Occipital lobe (tissue), 2 donors: ENCODE results near the gene MAP2K2. TPM values are rescaled to one million over a fixed set of nuclear protein-coding genes. Genes with fewer than 3 reads are reported as not detected.
"Not testable (repeated sequence)": the region's sequence is repeated elsewhere in the genome, so short reads cannot be mapped to it uniquely, and the experiment has no call there.

ENCODE experiments used
- DNase-seq: peaks from one replicate; lab custom pipeline; 2025; lab: John Stamatoyannopoulos, UW
- total RNA-seq: library from RNA; depleted of rRNA; stranded (reverse); fragments of >200 nt; gene quantifications from one replicate; pipeline ENCODE4 v1.2.3, GENCODE V29; 2014

MAP2K2 gene
- total RNA-seq, 1 donor from 2014 or later, result 61.3 TPM

DNA sequence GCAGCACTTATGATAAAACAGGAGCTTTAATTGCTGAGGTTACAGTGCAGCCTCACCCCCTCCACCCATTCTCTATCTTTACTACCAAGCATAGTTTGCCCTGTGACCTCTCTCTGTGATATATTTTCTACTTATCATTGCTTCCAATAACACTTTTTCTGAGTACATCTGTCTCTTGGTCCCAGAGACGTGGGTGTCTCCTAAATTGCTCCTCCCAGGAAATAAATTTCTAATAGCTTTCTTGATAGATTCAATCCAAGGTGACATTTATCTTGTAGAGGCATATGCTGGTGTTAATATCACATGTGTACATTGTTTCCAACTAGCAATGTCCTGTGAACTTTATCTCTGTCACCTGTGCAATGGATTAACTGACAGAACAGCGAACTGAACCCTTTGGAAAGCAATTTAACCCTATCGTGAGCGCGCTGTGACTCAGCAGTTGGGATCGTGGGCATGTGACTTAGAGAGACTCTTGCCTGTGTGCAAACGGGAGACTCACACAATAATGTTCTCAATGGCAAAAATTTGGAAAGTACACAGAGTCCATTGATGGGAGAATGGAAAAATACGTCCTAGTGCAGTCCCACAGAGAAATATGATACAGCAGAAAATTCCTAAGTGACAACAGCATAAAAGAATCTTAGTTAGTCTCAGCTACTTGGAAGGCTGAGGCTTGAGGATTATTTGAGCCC is 7.0 kb upstream of the MAP2K2 start:
- DNase-seq, result no peak

DNA sequence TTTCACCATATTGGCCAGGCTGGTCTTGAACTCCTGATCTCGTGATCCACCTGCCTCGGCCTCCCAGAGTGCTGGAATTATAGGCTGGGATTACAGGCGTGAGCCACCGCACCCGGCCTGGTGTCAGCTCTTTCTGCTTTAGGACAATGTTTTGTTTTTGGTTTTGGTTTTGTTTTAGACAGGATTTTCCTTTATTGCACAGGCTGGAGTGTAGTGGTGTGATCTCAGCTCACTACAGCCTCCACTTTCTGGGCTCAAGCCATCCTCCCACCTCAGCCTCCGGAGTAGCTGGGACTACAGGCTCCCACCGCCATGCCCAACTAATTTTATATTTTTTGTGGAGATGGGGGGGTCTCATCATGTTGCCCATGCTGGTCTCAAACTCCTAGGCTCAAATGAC is 5.1 kb upstream of the MAP2K2 start:
- DNase-seq, result not testable (repeated sequence)

DNA sequence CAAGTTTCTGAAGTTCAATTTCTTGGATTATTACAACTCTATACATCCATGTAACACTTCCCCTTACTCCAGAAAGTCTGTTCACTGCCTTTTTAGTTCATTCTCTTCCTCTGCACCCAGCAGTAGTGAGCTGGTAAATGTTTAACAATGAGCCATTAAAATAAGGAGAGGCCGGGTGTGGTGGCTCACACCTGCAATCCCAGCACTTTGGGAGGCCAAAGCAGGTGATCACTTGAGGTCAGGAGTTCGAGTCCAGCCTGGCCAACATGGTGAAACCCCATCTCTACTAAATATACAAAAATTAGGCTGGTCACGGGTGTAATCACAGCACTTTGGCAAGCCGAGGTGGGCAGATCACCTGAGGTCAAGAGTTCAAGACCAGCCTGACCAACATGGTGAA is 3.4 kb upstream of the MAP2K2 start:
- DNase-seq, result not testable (repeated sequence)

DNA sequence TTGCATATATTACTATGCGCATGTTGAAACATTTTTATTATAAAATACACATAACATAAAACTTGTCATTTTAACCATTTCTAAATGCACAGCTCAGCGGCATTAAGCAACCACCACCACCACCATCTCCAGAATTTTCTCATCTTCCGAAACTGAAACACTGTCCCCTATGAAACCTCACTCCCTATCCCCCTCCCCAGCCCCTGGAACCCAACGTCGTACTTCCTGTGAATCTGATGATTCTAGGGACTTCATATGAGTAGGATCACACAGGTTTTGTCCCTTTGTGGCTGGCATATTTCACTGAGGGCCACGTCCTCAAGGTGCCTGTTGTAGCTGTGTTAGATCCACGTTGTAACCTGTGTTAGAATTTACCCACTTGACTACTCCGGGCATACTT is 716 bp upstream of the MAP2K2 start:
- no peak for DNase-seq

DNA sequence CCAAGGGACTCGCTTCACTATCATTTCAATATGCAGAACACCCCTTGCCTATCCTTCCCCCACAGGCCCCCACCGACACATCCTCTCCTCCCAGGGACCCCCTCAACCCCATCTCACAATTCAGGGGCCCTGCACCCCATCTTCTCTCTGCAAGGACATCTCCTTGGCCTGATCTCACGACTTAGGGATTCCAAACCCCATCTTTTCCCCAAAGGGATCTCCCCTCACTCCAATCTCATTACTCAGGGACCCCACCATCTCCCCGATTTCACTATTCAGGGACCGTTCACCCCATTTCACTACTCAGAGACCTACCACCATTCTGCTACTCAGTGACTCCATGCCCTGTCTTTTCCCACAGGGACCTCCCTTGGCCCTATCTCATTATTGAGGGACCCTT is 1.4 kb downstream of the MAP2K2 start:
- no peak for DNase-seq

DNA sequence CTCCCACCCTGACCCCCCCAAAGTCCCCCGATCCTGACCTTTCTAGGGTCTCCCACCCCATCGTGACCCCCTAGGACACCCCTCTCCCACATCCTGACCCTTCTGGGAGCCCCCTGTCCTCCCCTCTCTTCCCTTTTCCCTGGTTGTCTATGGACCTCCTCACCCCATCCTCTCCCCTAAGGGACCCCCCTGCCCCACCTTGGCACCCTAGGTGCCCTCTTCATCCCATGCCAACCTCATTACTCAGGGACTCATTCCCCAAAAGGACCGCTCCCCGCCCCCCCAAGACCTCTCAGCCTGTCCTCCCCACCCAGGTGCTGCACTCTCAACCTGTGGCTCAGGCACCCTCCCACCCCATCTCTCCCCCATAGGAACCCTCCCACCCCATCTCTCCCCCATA is 2.1 kb downstream of the MAP2K2 start:
- no peak for DNase-seq

DNA sequence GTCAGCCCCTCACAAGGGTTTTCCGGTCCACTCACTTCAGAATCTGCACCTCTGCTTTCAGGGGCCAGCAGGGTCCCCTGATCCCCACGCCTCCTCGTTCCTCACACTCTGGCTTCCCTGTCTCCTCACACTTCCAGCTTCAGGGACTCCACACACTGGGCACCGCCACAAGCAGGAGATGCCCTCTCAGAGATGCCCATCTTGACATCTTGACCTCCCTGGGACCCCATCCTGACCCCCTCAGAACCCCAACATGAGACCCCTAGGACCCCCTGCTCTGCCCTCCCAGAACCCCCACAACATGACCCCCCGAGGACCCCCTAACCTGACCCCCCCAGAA is 2.7 kb downstream of the MAP2K2 start:
- no peak for DNase-seq

DNA sequence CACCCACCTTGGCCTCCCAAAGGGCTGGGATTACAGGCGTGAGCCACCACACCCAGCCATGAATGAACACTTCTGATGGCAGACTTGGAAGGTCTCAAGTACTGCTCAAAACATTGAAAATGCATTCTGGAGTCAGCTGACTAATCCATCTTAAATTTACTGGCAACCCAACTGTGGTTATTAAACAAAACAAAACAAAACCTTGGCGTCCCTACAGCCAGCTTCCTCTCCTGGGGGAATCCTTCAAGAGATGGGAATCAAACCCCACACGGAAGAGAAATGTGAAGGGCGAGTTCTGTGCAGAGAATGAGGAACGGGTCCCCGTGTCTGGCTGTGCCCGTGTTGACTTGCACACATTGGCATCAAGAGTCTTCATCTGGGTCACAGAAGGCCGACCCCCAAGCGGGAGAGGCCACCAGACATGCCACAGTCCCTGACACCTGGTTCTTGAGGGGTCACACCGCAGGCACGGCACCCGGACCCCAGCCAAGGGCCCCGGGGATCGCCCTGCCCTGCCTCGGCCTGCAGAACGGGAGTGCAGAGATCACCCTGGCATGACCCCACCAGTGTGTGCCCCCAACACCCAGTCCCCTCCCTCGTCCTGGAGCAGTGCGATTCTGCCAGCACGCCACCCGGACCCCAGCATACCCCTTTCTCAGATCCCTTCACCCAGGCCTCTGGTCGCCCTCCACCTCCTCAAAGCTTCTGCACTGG is 3.2 kb downstream of the MAP2K2 start:
- no peak for DNase-seq

DNA sequence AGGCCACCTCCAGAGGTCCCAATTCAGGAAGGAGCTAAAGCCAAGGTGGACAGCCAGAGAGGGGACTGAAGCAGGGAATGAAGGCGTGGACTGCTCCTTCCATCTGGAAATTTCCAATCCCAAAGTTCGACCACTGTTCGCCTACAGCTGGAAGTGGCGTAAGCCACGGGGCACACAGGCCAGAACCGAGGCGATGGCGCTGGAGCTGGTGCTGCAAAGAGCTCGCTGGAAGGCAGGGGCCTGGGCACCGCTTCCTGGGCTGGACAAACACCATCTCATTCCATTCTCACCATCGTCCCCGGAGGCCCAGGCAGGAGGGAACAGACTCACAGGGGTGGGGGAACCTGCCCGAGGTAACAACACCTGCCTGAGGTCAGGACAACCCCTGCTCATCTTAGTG is 4.2 kb downstream of the MAP2K2 start:
- DNase-seq, result no peak

DNA sequence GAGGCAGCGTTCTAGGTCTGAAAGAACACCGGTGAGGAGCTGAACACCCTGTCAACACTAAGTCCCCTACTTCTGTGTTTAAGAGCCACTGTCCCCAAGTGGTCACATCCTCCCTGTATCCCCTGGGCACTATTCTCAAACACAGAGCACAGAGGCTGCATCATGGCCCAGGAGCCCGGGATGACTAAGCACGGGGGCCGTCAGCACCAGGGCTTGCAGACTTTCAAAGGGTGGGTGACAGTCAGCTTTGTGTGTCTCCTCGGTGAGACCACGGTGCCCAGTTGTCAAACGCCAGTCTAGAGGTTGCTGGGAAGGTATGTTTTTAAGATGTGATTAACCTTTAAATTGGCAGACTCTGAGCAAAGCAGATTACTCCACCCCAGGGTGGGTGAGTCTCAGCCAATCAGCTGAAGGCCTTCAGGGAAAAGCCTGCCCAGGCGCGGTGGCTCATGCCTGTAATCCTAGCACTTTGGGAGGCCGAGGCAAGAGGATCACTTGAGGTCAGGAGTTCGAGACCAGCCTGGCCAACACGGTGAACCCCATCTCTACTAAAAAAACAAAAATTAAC is 8.0 kb downstream of the MAP2K2 start:
- no peak for DNase-seq

DNA sequence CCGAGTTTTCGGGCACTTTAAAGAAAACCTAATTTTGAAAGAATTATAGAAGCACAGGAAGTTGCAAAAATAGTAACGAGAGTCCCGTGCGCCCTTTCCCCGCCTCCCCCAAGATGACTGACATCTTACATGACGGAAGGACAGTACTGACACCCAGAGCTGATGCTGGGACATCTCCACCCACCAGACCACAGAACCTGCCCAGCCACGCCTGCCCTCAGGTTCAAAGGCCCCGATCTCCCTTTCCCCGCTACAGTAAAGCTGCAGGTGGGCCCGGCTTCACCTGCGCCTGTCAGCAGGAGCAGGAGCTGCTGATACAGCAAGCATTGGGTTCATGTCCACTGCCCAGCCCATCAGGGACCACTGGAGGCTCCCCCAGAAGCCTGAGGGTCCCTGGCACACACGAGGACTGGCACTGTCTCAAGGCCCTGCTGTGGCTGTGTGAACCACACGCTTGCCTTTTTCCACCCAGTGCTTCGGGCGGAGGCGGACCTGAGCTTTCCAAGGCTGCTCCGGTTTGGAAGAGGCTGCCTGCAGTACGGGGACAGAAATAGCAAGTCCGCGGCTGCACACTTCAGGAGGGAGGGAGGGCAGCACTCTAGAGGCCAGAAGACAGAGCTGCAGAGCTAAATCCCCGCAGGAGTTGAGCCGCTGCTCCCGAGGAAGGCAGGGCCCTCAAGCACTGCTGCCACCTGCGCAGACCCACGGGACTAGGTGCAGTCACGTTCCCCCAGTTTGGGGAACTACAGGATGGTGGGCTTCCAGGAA is 8.7 kb downstream of the MAP2K2 start:
- peak; percentile 75 for DNase-seq

DNA sequence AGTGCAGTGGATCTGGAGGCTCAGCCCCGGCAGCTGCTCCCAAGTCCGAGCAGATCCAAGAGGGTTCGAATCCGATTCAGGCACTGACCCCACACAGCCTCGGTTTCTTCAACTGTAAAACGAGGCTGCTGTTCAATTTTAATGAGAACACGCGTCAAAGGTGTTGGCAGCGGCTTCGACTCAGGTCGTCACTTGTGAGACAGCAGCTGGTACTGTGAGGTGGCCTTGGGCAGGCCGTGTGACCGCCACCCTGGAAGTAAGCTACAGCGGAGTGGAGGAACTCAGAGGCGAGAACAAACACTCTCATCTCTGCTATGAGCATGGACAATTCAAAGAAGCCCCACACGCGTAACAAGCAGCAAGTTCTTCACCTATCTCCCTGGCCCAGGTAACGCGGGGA is 9.7 kb downstream of the MAP2K2 start:
- DNase-seq, result no peak

DNA sequence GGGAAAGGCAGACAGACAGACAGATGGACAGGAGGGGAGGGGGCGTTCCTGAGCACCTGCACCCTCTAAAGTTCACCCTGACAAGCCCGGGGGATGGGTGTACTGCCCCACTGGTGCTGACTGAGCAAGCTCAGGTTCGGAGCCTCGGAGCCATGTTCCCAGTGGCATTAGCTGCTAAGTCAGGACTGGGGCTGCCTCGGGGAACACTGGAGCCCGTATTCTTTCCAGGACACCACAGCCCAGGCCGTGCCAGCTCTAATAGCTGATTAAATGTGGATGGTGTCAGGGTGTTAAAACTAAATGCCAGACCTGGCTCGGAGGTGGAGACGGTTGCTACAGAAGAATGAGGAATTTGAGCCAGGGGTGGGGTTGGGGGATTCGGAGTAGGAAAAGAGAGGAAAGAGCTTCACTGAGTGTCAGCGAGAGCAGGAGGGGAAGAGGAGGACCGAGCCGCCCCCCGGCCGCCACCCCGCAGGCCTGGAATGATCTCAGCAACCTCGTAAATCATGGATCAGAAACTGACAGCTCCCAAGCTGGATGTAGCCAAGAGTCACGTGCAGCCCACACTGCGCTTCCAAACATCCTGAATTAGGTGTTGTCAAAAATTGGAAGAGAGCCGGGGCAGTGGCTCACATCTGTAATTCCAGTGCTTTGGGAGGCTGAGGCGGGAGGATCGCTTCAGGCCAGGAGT is 10.4 kb downstream of the MAP2K2 start:
- no peak for DNase-seq

DNA sequence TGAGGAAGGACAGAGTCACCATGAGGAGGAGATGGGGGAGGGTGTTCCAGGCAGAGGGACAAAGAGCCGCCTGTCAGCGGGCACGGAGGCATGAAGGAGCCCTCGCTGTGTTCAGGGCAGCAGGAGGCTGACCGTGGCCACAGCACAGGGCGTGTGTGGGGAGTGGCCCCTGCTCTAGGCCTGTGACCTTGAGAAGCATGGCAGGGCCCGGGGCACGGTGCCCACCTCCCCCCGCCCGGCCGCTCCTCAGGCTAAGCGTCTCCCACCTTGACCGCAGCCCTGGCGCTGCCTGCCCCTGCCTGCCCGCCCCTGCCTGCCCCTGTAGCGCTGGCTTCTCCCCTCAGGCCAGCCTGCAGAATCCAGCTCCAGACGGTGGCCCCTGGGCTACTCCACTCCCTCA is 11.6 kb downstream of the MAP2K2 start:
- DNase-seq, result no peak

DNA sequence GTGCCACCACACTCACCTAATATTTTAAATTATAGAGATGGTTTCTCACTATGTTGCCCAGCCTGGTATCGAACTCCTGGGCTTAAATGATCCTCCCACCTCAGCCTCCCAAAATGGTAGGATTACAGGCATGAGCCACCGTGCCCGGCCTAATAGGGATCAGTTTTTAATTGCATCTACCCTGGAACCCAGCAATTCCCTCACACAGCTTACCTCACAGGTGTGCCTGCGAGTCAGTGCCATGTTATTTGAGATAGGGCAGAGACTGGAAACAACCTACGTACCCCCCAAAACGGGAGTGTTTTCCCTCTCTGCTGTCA is 14.3 kb downstream of the MAP2K2 start:
- no peak for DNase-seq

DNA sequence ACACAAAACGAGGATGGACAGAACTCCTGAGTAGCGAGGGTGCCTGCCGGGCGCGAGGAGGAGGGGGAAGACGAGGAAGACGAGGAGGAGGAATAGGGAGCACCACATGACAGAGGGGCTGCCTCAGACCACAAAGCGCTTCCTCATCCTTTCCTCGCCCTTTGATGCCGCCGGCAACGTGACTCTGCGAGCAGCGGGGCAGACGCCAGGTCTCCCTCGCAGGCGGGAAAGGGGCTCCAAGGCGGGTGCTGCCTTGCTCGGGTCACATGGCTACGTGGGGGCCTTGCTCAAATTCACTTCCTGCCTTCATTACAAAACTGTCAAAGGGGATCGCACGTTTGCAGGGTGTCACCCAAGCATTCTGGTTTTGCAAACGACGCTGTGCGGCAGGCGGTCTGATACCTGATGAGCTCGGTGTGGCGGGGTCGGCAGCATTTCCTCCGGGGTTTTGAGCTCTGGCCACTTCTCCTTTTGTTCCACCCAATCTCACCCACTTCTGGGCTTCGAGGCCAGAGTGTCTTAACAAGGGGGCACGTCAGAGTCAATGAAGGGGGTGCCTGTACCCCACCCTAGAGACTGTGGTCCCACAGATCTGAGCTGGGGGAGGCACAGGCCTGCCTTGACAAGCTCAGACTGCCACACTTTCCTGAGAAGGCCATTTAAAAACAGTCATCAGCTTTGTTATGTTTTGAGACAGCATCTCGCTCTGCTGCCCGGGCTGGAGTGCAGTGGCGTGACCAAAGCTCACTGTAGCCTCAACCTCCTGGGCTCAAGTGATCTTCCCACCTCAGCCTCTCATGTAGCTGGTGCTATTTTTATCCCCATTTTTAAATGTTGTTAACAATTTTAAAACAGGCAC is 14.9 kb downstream of the MAP2K2 start:
- DNase-seq, result no peak

DNA sequence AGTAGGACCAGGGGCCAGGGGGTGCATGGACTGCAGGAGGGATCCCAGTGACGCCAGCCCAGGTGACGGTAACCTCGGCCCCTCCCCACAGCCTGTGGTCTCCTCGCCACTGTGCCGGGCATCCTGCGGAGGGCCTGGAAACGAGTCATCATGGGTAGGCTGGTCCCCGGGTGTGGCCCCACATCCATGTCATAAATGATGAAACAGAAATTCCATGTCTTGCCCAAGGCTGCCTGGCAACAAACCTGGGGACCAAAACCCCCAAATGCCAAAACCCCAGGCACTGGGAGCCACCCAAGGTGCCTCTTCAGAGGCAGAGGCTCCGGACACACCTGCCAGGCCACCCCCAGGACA is 20.9 kb downstream of the MAP2K2 start:
- DNase-seq, result no peak

DNA sequence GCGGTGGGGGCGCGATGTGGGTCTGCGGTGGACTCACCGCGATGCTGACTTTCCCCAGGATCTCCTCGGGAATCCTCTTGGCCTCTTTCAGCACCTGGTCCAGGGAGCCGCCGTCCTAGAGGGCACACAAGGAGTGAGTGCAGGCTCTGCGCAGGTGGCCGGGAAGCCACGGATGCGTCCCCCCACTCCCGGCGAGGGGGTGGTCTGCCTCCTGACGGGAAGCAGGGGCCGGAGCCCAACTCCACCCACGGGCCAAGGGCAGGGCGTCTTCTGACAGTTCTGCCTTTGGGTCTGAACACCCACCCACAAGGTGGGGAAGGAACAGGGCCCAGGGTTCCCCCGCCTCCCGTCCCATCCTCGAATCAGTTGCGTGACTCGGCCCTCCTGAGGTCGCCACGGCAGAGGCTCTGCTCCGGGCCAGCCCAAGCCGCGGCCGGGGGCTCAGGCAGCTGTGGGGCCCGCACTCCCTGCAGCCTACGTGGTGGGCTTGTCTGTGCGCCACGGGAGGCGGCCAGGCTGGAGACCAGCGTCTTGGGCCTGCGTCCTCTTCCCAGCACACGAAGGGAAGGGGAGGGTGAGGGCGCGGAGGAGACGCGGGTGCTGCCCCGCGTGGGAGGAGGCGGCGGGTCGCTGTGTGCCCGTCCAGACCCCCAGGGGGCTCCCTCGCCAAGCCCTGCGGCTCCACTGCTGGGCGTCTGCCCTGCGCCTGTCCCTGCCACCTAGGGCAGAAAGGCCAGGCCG is 21.4 kb downstream of the MAP2K2 start:
- DNase-seq, result no peak

DNA sequence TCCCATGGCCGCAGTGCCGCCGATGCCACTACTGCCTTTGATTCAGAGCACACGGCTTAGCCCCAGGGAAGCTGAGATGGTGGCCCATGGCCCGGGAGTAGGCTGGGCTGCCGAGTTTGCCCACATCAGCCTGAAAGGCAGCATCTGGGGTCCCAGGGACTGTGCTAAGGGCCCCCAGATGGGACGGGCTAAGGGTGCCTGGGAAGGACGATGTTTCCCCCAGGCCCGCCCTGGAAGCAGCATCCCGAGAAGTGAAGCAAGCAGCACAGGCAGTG is 22.5 kb downstream of the MAP2K2 start:
- no peak for DNase-seq

DNA sequence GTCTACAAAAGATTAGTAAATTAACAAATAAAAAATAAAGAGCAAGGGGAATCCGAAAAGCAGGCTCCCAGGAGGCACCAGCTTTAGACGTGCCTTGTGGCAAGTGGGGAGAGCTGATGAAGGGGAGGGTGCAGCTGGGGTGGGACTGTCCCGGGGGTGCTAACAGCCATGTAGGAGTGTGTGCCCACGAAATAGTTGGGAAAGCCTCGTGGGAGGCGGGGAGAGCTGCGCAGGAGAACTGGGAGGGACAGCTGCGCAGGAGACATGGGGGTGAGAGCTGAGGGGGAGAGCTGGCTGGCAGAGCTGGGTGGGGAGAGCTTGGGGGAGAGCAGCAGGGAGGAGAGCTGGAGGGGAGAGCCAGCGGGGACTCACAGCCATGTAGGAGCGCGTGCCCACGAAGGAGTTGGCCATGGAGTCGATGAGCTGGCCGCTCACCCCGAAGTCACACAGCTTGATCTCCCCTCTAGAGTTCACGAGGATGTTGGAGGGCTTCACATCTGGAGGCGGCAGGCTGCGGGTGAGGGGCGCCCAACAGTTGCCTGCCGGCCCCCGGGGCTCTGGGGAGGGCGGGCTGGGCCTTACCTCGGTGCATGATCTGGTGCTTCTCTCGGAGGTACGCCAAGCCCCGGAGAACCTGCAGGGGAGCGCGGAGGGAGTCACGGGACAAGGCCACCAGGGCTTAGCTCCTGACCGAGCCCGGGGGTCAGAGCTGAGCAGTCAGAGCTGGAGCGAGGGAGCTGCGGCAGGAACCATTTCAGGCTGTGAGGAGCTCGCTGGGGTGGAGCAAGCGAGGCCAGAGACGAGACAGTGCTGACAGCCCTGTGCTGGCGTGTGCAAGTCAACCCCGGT is 23.1 kb downstream of the MAP2K2 start:
- no peak for DNase-seq
